Measurements from ENCODE around the gene RBM23.

DNA sequence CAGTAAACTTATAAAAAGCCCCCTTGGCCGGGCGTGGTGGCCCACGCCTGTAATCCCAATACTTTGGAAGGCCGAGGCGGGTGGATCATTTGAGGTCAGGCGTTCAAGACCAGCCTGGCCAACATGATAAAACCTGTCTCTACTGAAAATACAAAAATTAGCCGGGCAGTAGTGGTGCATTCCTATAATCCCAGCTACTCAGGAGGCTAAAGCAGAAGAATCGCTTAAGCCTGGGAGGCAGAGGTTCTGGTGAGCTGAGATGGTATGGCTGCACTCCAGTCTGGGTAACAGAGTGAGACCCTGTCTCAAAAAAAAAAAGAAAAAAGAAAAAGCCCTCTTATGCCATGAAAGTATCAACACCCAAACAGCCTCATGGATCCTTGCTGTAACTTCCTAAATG lies 6.6 kb upstream of the RBM23 start:
- TF ChIP-seq POLR2AphosphoS5 (IDR thresholded peaks at IDR 0.05) (no peak), CTCF (IDR thresholded peaks at IDR 0.05; ENCODE audit: poor library complexity, severe bottlenecking) (no peak), EZH2 (IDR thresholded peaks at IDR 0.05; ENCODE audit: borderline replicate concordance, insufficient read depth, low read length, poor library complexity, severe bottlenecking) (no peak), SMC3 (conservative IDR thresholded peaks at IDR 0.05; ENCODE audit: poor library complexity) (no peak), EP300 (conservative IDR thresholded peaks at IDR 0.05; ENCODE audit: poor library complexity, severe bottlenecking) (no peak), TAF1 (IDR thresholded peaks at IDR 0.05; ENCODE audit: low read depth) (no peak)
